ENCODE results near the gene MAD1L1.
A peak's percentile ranks its signal among the peaks of the same experiment; 100 is the strongest.

Gene MAD1L1

DNA sequence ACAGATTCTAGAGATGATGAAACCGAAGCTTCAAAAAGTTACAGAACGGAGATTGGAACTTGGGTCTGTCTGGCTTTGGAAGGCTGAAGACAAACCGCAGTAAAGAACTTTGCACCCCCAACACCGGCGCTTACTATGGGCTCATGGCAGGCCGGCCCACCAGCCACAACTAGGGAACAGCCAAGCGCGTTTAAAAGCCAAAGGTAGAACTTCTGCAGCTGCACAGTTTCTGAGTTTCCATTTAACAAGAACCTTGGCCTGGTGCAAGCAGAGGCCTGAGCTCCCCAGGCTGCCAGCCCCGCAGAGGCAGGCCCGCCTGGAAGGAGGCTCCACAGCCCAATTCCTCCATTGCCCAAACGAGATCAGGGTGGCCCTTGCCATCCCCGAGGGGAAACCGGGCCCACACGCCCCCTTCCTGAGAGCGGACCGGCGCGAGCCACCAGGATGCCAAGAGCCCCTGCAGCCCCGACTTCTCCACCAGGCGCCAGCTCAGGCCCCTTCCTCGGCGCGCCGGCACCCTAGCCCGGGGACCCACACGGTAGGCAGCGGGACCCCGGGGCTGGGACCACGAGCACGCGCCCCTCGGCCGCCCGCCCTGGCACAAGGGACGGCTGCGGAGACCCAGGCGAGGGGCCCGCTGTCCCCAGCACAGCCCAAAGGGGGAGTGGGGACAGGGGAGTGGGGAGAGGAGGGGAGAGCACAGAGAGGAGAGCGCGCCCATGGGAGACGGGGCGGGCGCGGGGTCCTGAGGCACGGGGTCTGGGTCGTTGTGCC, 566 bp downstream of the MAD1L1 start:
- DNase-seq (ENCODE audit: low read depth, low spot score): no peak
- in situ Hi-C loops (cut with HindIII; ENCODE audit: low sequenced_read_pairs): no loop called here
- peak overlapping the region; percentile 78 for H3K4me3 ChIP-seq (ENCODE audit: low read depth, low read length)
- TF ChIP-seq, protein P1, sequence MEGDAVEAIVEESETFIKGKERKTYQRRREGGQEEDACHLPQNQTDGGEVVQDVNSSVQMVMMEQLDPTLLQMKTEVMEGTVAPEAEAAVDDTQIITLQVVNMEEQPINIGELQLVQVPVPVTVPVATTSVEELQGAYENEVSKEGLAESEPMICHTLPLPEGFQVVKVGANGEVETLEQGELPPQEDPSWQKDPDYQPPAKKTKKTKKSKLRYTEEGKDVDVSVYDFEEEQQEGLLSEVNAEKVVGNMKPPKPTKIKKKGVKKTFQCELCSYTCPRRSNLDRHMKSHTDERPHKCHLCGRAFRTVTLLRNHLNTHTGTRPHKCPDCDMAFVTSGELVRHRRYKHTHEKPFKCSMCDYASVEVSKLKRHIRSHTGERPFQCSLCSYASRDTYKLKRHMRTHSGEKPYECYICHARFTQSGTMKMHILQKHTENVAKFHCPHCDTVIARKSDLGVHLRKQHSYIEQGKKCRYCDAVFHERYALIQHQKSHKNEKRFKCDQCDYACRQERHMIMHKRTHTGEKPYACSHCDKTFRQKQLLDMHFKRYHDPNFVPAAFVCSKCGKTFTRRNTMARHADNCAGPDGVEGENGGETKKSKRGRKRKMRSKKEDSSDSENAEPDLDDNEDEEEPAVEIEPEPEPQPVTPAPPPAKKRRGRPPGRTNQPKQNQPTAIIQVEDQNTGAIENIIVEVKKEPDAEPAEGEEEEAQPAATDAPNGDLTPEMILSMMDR (IDR thresholded peaks at IDR 0.05; ENCODE audit: low read depth, low read length): no peak

DNA sequence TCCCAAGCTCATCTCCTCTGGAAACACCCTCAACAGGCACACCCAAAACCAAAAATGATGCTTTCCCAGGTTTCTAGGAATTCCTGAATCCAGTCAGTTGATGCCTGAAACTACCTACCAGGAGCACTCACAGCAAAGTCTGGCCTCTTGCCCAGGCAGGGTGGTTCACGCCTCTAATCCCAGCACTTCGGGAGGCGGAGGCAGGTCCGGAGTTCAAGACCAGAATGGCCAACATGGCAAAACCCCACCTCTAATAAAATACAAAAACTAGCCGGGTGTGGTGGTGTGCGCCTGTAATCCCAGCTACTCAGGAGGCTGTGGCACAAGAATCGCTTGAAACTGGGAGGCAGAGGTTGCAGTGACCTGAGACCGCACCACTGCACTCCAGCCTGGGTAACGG, 1.9 kb downstream of the MAD1L1 start:
- no peak for DNase-seq (ENCODE audit: low read depth, low spot score)
- TF ChIP-seq, protein P1 (IDR thresholded peaks at IDR 0.05; ENCODE audit: low read depth, low read length): no peak
- in situ Hi-C loops (cut with HindIII; ENCODE audit: low sequenced_read_pairs): no loop called here
- no peak overlapping the region for H3K4me3 ChIP-seq (ENCODE audit: low read depth, low read length)

DNA sequence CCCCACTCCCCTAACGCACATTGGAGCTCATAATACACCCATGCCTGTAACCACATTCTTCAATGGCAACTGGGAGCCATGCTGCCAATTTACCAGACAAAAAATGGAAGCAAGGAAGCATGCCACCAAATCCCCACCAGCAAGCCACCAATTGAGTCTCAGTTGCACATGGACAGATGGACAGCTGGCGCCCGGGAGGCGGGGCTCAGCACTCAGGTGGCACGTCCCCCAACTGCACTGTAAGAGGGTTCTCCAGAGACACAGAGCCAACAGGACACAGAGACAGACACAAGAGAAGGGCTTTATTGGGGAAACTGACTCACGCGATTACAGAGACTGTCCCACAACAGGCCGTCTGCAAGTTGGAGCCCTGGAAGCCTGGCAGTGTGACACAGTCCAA, 2.5 kb downstream of the MAD1L1 start:
- in situ Hi-C loops (cut with HindIII; ENCODE audit: low sequenced_read_pairs): no loop called here
- DNase-seq (ENCODE audit: low read depth, low spot score): no peak
- TF ChIP-seq, protein P1 (IDR thresholded peaks at IDR 0.05; ENCODE audit: low read depth, low read length): no peak
- H3K4me3 ChIP-seq (ENCODE audit: low read depth, low read length): no peak overlapping the region

DNA sequence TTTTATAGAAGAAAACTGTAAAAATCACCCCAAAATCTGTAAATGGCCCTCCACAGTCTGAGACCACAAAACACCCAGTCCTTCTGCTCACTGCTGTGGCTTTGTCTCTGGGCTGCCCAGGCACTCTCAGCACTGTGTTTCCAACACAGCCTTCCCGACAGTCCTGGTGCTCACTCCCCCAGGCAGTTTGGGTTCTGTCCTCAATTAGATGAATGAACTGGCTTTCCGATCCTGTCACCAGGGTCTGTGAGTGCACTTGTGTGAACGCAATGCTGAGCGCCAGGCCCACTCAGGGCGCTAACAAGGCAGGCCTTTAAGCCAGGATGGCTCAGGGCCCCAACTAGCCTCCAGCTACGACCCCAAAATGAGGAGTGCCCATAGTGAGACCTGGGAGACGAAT, 3.3 kb downstream of the MAD1L1 start:
- TF ChIP-seq, protein P1 (IDR thresholded peaks at IDR 0.05; ENCODE audit: low read depth, low read length): no peak
- H3K4me3 ChIP-seq (ENCODE audit: low read depth, low read length): no peak overlapping the region
- no peak for DNase-seq (ENCODE audit: low read depth, low spot score)
- in situ Hi-C loops (cut with HindIII; ENCODE audit: low sequenced_read_pairs): no loop called here

DNA sequence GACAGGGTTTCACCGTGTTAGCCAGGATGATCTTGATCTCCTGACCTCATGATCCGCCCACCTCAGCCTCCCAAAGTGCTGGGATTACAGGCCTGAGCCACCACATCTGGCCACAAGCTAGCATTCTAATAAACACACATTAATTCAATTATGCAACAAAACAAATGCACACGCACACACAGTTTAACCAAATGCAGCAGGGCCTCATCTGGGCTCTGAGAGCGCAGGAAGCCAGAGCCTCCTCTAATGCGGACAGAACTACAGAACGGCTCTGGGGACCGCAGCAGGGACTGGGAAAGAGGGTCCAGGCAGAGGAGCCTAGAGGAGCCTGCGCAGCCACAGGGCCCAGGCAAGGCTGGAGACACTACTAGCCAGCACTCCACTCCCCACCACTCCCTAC, 3.8 kb downstream of the MAD1L1 start:
- in situ Hi-C loops (cut with HindIII; ENCODE audit: low sequenced_read_pairs): no loop called here
- TF ChIP-seq, protein P1 (IDR thresholded peaks at IDR 0.05; ENCODE audit: low read depth, low read length): no peak
- no peak overlapping the region for H3K4me3 ChIP-seq (ENCODE audit: low read depth, low read length)
- no peak for DNase-seq (ENCODE audit: low read depth, low spot score)

DNA sequence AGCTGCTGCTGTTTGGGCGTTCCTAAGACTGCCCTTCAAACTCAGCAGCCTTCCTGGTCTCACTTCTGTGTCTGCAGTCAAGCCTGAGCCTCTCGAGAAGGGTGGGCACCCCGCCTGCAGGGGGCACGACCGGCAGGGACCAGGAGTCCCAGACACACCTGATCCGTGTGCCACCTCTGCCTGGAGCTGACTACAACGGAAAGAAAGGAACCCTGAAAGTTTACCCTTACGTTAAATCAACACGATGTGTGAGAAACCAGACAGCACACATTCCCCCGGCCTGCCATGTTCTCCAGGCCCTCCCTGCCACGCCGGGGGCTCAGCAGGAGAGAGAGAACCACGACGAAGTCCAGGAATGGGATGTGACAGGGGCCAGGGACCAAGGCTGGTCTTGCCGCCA, 5.0 kb downstream of the MAD1L1 start:
- no peak for DNase-seq (ENCODE audit: low read depth, low spot score)
- TF ChIP-seq, protein P1 (IDR thresholded peaks at IDR 0.05; ENCODE audit: low read depth, low read length): no peak
- in situ Hi-C loops (cut with HindIII; ENCODE audit: low sequenced_read_pairs): no loop called here

More for the DNA sequence above, 5.0 kb downstream of the MAD1L1 start:
- H3K4me3 ChIP-seq (ENCODE audit: low read depth, low read length): no peak overlapping the region
